B cell (primary cell): ENCODE data around the gene HNRNPAB. TPM values are rescaled to one million over a fixed set of nuclear protein-coding genes. Genes with fewer than 3 reads are reported as not detected.
A peak's percentile ranks its signal among the peaks of the same experiment; 100 is the strongest.

ENCODE experiments used
- ATAC-seq: fragments of 200-7000 bp; cut with Tn5 transposase; one replicate; pipeline ENCODE4 v1.10.0; 2021; ENCODE audit warnings: low read depth, mild to moderate bottlenecking, moderate number of reproducible peaks, moderate library complexity
- CTCF ChIA-PET: fragments of 350-600 bp; sonication (Branson Sonifier 250); formaldehyde crosslinking; loops from one replicate; lab custom pipeline; 2021; ENCODE audit warnings: antibody characterized with exemption, inconsistent platforms; lab: Charles Lee
- POLR2A ChIA-PET: fragments of 350-600 bp; sonication (Branson Sonifier 250); formaldehyde crosslinking; loops from one replicate; lab custom pipeline; 2021; ENCODE audit warnings: antibody characterized with exemption; lab: Charles Lee
- DNase-seq: peaks from one replicate; pipeline ENCODE4 v3.0.0; 2013
- H2AFZ ChIP-seq: 2 replicates; pipeline ENCODE4 v1.6.1; 2012; ENCODE audit warnings: mild to moderate bottlenecking, low read depth, low read length; ENCODE audit not compliant: insufficient read depth, poor library complexity, severe bottlenecking
- H3K27ac ChIP-seq, 2 donors: 1 replicate in 1 of 2; 2 replicates in 1 of 2; pipeline ENCODE4 v1.5.1; 2012 to 2013; ENCODE audit warnings: low read length in 2 of 2, mild to moderate bottlenecking in 2 of 2, moderate library complexity in 1 of 2
- H3K27me3 ChIP-seq, 4 experiments: fragments of 200-600 bp in 1 of 4; sonication (generic) in 1 of 4; replicated peaks in 1 of 4; 1 replicate in 2 of 4; 2 replicates in 2 of 4; pipeline versions ENCODE4 v1.6.1 to v1.7.0; 2013 to 2016; ENCODE audit warnings: low read length in 3 of 4, mild to moderate bottlenecking in 2 of 4, mixed read lengths in 1 of 4, moderate library complexity in 1 of 4; ENCODE audit not compliant: insufficient read depth in 4 of 4, control insufficient read depth in 3 of 4; ENCODE audit errors: control extremely low read depth in 1 of 4
- H3K36me3 ChIP-seq, 2 experiments: replicated peaks in 1 of 2; 1 replicate in 1 of 2; 2 replicates in 1 of 2; pipeline versions ENCODE4 v1.6.1 to v1.7.1; 2013; ENCODE audit warnings: low read length in 1 of 2; ENCODE audit not compliant: insufficient read depth in 2 of 2, control insufficient read depth in 1 of 2; ENCODE audit errors: control extremely low read depth in 1 of 2, extremely low read depth in 1 of 2
- H3K4me1 ChIP-seq, 2 donors: fragments of 200-600 bp in 1 of 2; sonication (generic) in 1 of 2; 1 replicate in 1 of 2; 2 replicates in 1 of 2; pipeline versions ENCODE4 v1.5.1 to v1.6.1; 2013 to 2017; ENCODE audit warnings: low read length in 2 of 2; ENCODE audit not compliant: control insufficient read depth in 2 of 2, insufficient read depth in 2 of 2
- H3K4me2 ChIP-seq: replicated peaks from 2 replicates; pipeline ENCODE3; 2012; ENCODE audit warnings: mild to moderate bottlenecking, low read depth, low read length; ENCODE audit not compliant: poor library complexity, severe bottlenecking
- H3K4me3 ChIP-seq, 5 experiments: fragments of 200-600 bp in 1 of 5; sonication (generic) in 1 of 5; 1 replicate in 3 of 5; 2 replicates in 2 of 5; pipeline versions ENCODE4 v1.5.1 to v1.7.0; 2011 to 2016; ENCODE audit warnings: low read length in 4 of 5, mild to moderate bottlenecking in 4 of 5, low read depth in 2 of 5, control low read depth in 1 of 5, moderate library complexity in 1 of 5; ENCODE audit not compliant: insufficient read depth in 1 of 5; ENCODE audit errors: control extremely low read depth in 1 of 5, extremely low read depth in 1 of 5
- H3K79me2 ChIP-seq: fragments of 200-600 bp; sonication (generic); one replicate; pipeline ENCODE4 v1.6.0; 2016; ENCODE audit warnings: low read length; ENCODE audit not compliant: control insufficient read depth, insufficient read depth
- H3K9ac ChIP-seq: fragments of 200-600 bp; sonication (generic); 2 replicates; pipeline ENCODE4 v1.6.1; 2017; ENCODE audit warnings: mild to moderate bottlenecking, low read length, moderate library complexity
- H3K9me3 ChIP-seq, 3 donors: one replicate each; pipeline versions ENCODE4 v1.6.1 to v1.7.1; 2013; ENCODE audit warnings: low read length in 2 of 3; ENCODE audit not compliant: control insufficient read depth in 2 of 3, insufficient read depth in 1 of 3; ENCODE audit errors: control extremely low read depth in 1 of 3
- H4K20me1 ChIP-seq: 2 replicates; pipeline ENCODE4 v1.6.0; 2012; ENCODE audit warnings: mild to moderate bottlenecking, low read length; ENCODE audit not compliant: insufficient read depth, control insufficient read depth, poor library complexity, severe bottlenecking
- H3K27ac Mint-ChIP-seq: one replicate; pipeline ENCODE4 v1.8.0; 2021; ENCODE audit warnings: mixed read lengths
- H3K27me3 Mint-ChIP-seq: one replicate; pipeline ENCODE4 v1.8.0; 2021; ENCODE audit warnings: mixed read lengths
- H3K4me1 Mint-ChIP-seq: one replicate; pipeline ENCODE4 v1.8.0; 2021; ENCODE audit warnings: mixed read lengths
- H3K4me3 Mint-ChIP-seq: one replicate; pipeline ENCODE4 v1.8.0; 2021; ENCODE audit warnings: mixed read lengths
- H3K9me3 Mint-ChIP-seq: one replicate; pipeline ENCODE4 v1.8.0; 2022; ENCODE audit warnings: mixed read lengths; ENCODE audit not compliant: insufficient read depth
- CTCF ChIP-seq: fragments of 200-600 bp; IDR thresholded peaks from one replicate; pipeline ENCODE4 v1.8.0; 2022; ENCODE audit warnings: antibody characterized with exemption, mild to moderate bottlenecking
- EZH2 ChIP-seq: IDR thresholded peaks from 2 replicates; pipeline ENCODE4 v1.6.1; 2012; ENCODE audit warnings: borderline replicate concordance, low read depth, mild to moderate bottlenecking, moderate library complexity, low read length; ENCODE audit not compliant: insufficient read depth, poor library complexity, severe bottlenecking
- WGBS: methylation state at CpG from one replicate; pipeline ENCODE4 v1.1.5; 2013; ENCODE audit warnings: missing lambda C conversion rate; ENCODE audit not compliant: insufficient coverage; 5-methylcytosine and 5-hydroxymethylcytosine counted together
- intact Hi-C: fragments of 100-400 bp; cut with micrococcal nuclease; formaldehyde crosslinking; loops from one replicate; pipeline ENCODE4 v1.10.0; 2022
- polyA plus RNA-seq: library from polyadenylated mRNA; depleted of rRNA; stranded (reverse); fragments of >200 nt; gene quantifications from 2 replicates; pipeline ENCODE4 v1.2.3, GENCODE V29; 2012
- total RNA-seq, 2 donors: library from RNA; stranded (reverse); fragments of 120-200 nt in 1 of 2; gene quantifications; 1 replicate in 1 of 2; 2 replicates in 1 of 2; pipeline versions ENCODE4 v1.2.3 to v1.2.4, GENCODE V29; 2013 to 2022

HNRNPAB gene
- total and polyA plus RNA-seq, 2 donors (not counting 1 experiment from before 2014, with no cell fraction given) = 25.1 to 75.1 TPM

GRCh38 chr5:178232124-178232919 lies 28.0 kb downstream of the HNRNPAB start, which contains the start of gene PHYKPL:
PHYKPL (minus strand) TSS chr5:178232802; CDS start chr5:178232550, 252 bp downstream.
- POLR2A ChIA-PET = interaction anchor here (1.5 to 2.7 kb wide), 2 partner anchors 25 to 28 kb away, joined by 4 to 12 read pairs; partner anchors contain the start of gene HNRNPAB

More at GRCh38 chr5:178232124-178232919, 28.0 kb downstream of the HNRNPAB start, which contains the start of gene PHYKPL:
- Histone ChIP-seq H3K4me1 (peaks cover 21 to 46% of the 10 kb centered on the region in 2 donors), H4K20me1 (peaks cover 48% of the 10 kb centered on the region), H2AFZ (peak within 1 kb of the TSS; percentile 81), H3K4me3 (peak within 1 kb of the TSS; percentile 49 to 85 (median 71)), H3K9ac (peak within 1 kb of the TSS; percentile 73), H3K9me3 (no peaks in the 10 kb centered on the region), H3K27ac (peak within 1 kb of the TSS; percentile 77 to 88), H3K36me3 (peaks cover 2 to 41% of the 10 kb centered on the region in 2 experiments), H3K27me3 (no peaks in the 10 kb centered on the region), H3K4me2 (peak within 1 kb of the TSS; percentile 86), H3K79me2 (peaks cover 45% of the 10 kb centered on the region)
- intact Hi-C loops = loop anchor here (1.0 to 10.0 kb wide), 4 partner anchors 28 to 626 kb away; partner anchors contain the start of genes CLK4, HNRNPAB and ZNF354B
- under 1% methylated on average over 101 of the region's 102 CpGs for WGBS
- ATAC-seq (peak; percentile 71), DNase-seq (peak; percentile 83)
- CTCF ChIA-PET = interaction anchor here (1.7 kb wide), 1 partner anchor 156 kb away, joined by 4 read pairs; no protein-coding TSS in a partner anchor
- Mint-ChIP-seq H3K4me3 (peak within 1 kb of the TSS; percentile 87), H3K27me3 (no peaks in the 10 kb centered on the region), H3K9me3 (no peaks in the 10 kb centered on the region), H3K27ac (peak within 1 kb of the TSS; percentile 93), H3K4me1 (peaks cover 50% of the 10 kb centered on the region)
- no peak for TF ChIP-seq CTCF
- no peak for TF ChIP-seq EZH2
